ENCODE measurements around the gene PRLR. TPM values are rescaled to one million over a fixed set of nuclear protein-coding genes. Genes with fewer than 3 reads are reported as not detected.

PRLR gene
- total and polyA plus RNA-seq, 2 experiments from 2014 or later, result 0.31 to 2.2 TPM

DNA sequence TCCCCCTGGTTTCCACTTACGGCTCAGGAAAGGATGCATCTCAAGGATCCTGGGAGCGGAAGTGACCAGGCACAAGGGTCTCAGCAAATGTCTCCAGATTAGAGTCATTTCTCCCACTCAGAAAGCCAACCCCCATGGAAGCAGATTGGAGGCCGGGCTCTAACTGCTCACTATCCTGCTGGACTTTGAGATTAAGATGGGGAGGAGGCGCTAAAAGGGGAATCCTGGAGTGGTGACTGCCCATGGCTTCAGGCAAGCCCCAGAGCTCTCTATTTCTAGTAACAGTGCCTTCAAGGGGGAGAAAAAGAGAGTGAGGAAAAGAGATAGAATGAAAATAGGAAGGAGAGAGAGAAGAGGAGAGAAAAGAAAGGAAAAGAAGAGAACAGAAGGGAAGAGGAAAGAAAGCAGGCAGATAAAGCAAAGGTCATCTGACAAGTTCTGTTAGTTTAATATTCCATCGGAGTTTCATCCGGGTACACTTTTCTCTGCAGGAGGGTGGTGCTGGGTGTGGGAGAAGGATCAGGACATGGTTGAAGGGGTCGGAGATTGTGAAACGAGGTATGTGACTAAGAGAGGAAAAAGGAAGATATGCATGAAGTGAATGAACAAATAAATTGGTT lies 182.4 kb downstream of the PRLR start, which contains the start of gene AGXT2:
Gene AGXT2, minus strand, starts transcription at position 165 of the 620 bp plus-strand sequence. Its CDS starts 57 bp downstream, at position 108.
- Mint-ChIP-seq H3K9me3 (no peaks in the 10 kb centered on the region), H3K4me1 (peaks cover 7% of the 10 kb centered on the region), H3K27me3 (ENCODE audit: insufficient read depth, low read depth, poor library complexity) (peaks cover 3% of the 10 kb centered on the region), H3K4me3 (no peak within 1 kb of the TSS), H3K36me3 (ENCODE audit: low read depth) (no peaks in the 10 kb centered on the region), H3K27ac (no peak within 1 kb of the TSS)
- DNase-seq (ENCODE audit: low spot score) (no peak), ATAC-seq (no peak)
- H3K79me2 ChIP-seq (replicated peaks; ENCODE audit: insufficient read depth), result no peaks in the 10 kb centered on the region
- no peak within 1 kb of the TSS for H3K4me2 ChIP-seq
- H3K36me3 ChIP-seq (ENCODE audit: insufficient read depth), result no peaks in the 10 kb centered on the region
- H3K27ac ChIP-seq (ENCODE audit: low read depth), result no peak within 1 kb of the TSS
- no peaks in the 10 kb centered on the region for H3K9me2 ChIP-seq (ENCODE audit: insufficient read depth)
- no peaks in the 10 kb centered on the region for H3K27me3 ChIP-seq (ENCODE audit: insufficient read depth)
- H4K20me1 ChIP-seq (replicated peaks; ENCODE audit: insufficient read depth), result no peaks in the 10 kb centered on the region
- TF ChIP-seq, protein P1, sequence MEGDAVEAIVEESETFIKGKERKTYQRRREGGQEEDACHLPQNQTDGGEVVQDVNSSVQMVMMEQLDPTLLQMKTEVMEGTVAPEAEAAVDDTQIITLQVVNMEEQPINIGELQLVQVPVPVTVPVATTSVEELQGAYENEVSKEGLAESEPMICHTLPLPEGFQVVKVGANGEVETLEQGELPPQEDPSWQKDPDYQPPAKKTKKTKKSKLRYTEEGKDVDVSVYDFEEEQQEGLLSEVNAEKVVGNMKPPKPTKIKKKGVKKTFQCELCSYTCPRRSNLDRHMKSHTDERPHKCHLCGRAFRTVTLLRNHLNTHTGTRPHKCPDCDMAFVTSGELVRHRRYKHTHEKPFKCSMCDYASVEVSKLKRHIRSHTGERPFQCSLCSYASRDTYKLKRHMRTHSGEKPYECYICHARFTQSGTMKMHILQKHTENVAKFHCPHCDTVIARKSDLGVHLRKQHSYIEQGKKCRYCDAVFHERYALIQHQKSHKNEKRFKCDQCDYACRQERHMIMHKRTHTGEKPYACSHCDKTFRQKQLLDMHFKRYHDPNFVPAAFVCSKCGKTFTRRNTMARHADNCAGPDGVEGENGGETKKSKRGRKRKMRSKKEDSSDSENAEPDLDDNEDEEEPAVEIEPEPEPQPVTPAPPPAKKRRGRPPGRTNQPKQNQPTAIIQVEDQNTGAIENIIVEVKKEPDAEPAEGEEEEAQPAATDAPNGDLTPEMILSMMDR (conservative IDR thresholded peaks at IDR 0.05; ENCODE audit: low read depth in 2 of 2), result no peak
- TF ChIP-seq EZH2 (IDR thresholded peaks at IDR 0.05; ENCODE audit: low read depth, unreplicated experiment) (no peak), POLR2AphosphoS5 (IDR thresholded peaks at IDR 0.05; ENCODE audit: low read depth) (no peak)
- H2AFZ ChIP-seq, result peak within 1 kb of the TSS; percentile 67
- H3K4me1 ChIP-seq (ENCODE audit: insufficient read depth), result peaks cover 5% of the 10 kb centered on the region
- H3F3A ChIP-seq (replicated peaks; ENCODE audit: low read depth), result no peaks in the 10 kb centered on the region
- no peak within 1 kb of the TSS for H3K4me3 ChIP-seq

DNA sequence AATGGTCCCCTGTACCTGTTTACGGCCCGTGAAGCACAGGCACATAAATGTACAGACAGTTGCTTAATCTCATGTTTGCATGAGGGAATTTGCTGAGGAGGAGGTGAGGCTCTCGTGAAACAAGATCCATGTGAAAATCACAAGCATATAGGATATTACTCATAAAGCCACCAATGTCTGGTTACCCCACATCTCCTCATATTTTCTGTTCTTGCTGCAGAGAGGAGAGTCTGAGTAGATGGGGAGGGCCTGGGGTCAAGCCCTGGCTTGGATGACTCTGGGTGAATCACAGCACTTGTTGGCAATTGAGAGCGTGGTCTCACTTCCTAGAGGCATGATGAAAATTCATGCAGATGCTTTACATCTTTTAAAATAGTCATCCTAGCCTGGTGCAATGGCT lies 183.5 kb downstream of the PRLR start:
- Mint-ChIP-seq H3K4me1 (peaks cover 17% of the 10 kb centered on the region), H3K4me3 (no peak overlapping the region), H3K36me3 (ENCODE audit: low read depth) (no peaks in the 10 kb centered on the region), H3K27ac (no peak overlapping the region), H3K27me3 (ENCODE audit: insufficient read depth, low read depth, poor library complexity) (peaks cover 5% of the 10 kb centered on the region), H3K9me3 (no peaks in the 10 kb centered on the region)
- Histone ChIP-seq H3K4me2 (no peak overlapping the region), H3K36me3 (ENCODE audit: insufficient read depth) (no peaks in the 10 kb centered on the region), H3K4me3 (no peak overlapping the region), H2AFZ (no peak overlapping the region), H3F3A (replicated peaks; ENCODE audit: low read depth) (no peaks in the 10 kb centered on the region), H3K27ac (ENCODE audit: low read depth) (no peak overlapping the region), H4K20me1 (replicated peaks; ENCODE audit: insufficient read depth) (no peaks in the 10 kb centered on the region), H3K79me2 (replicated peaks; ENCODE audit: insufficient read depth) (no peaks in the 10 kb centered on the region), H3K4me1 (ENCODE audit: insufficient read depth) (peaks cover 9% of the 10 kb centered on the region), H3K27me3 (ENCODE audit: insufficient read depth) (no peaks in the 10 kb centered on the region), H3K9me2 (ENCODE audit: insufficient read depth) (no peaks in the 10 kb centered on the region)
- ATAC-seq, result no peak
- no peak for DNase-seq (ENCODE audit: low spot score)
- TF ChIP-seq, protein P1 (conservative IDR thresholded peaks at IDR 0.05; ENCODE audit: low read depth in 2 of 2), result no peak
- no peak for TF ChIP-seq EZH2phosphoT487 (IDR thresholded peaks at IDR 0.05; ENCODE audit: unreplicated experiment)
- no peak for TF ChIP-seq POLR2AphosphoS5 (IDR thresholded peaks at IDR 0.05; ENCODE audit: low read depth)
- TF ChIP-seq ZNF331 (CRISPR knock-in tag; IDR thresholded peaks at IDR 0.05; ENCODE audit: low read depth), result no peak
- no peak for TF ChIP-seq NANOG (IDR thresholded peaks at IDR 0.05; ENCODE audit: borderline replicate concordance)
- no peak for TF ChIP-seq EZH2 (IDR thresholded peaks at IDR 0.05; ENCODE audit: low read depth, unreplicated experiment)
- TF ChIP-seq, protein P2, sequence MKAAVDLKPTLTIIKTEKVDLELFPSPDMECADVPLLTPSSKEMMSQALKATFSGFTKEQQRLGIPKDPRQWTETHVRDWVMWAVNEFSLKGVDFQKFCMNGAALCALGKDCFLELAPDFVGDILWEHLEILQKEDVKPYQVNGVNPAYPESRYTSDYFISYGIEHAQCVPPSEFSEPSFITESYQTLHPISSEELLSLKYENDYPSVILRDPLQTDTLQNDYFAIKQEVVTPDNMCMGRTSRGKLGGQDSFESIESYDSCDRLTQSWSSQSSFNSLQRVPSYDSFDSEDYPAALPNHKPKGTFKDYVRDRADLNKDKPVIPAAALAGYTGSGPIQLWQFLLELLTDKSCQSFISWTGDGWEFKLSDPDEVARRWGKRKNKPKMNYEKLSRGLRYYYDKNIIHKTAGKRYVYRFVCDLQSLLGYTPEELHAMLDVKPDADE (IDR thresholded peaks at IDR 0.05), result no peak
- no peak for TF ChIP-seq CREB1 (CRISPR knock-in tag; IDR thresholded peaks at IDR 0.05; ENCODE audit: low read depth)
- TF ChIP-seq, protein P3, sequence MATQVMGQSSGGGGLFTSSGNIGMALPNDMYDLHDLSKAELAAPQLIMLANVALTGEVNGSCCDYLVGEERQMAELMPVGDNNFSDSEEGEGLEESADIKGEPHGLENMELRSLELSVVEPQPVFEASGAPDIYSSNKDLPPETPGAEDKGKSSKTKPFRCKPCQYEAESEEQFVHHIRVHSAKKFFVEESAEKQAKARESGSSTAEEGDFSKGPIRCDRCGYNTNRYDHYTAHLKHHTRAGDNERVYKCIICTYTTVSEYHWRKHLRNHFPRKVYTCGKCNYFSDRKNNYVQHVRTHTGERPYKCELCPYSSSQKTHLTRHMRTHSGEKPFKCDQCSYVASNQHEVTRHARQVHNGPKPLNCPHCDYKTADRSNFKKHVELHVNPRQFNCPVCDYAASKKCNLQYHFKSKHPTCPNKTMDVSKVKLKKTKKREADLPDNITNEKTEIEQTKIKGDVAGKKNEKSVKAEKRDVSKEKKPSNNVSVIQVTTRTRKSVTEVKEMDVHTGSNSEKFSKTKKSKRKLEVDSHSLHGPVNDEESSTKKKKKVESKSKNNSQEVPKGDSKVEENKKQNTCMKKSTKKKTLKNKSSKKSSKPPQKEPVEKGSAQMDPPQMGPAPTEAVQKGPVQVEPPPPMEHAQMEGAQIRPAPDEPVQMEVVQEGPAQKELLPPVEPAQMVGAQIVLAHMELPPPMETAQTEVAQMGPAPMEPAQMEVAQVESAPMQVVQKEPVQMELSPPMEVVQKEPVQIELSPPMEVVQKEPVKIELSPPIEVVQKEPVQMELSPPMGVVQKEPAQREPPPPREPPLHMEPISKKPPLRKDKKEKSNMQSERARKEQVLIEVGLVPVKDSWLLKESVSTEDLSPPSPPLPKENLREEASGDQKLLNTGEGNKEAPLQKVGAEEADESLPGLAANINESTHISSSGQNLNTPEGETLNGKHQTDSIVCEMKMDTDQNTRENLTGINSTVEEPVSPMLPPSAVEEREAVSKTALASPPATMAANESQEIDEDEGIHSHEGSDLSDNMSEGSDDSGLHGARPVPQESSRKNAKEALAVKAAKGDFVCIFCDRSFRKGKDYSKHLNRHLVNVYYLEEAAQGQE (IDR thresholded peaks at IDR 0.05; ENCODE audit: unreplicated experiment), result no peak
